Measurements from ENCODE around the gene DOCK8.

DNA sequence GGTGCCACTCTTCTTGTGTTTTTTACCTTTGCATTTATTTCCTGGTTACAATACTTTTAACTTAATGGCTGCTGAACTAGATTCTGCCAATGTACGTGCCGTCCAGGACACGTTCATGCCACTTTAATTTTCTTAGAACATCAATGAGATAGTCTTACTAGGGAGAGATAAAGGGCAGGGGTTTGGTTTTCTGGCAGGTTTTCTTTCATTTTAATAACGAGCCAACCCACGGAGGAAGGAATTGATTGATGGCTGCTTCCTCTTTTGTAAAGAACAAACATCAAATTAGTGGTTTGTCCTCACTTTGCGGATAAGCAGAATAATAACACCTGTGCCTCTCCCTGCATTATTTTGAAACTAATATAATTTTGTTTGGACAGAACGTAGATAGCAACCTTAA, 135.7 kb downstream of the DOCK8 start:
- TF ChIP-seq POLR2AphosphoS5 (IDR thresholded peaks at IDR 0.05) (no peak), POLR2A (IDR thresholded peaks at IDR 0.05) (no peak)
- TF ChIP-seq, protein P1, sequence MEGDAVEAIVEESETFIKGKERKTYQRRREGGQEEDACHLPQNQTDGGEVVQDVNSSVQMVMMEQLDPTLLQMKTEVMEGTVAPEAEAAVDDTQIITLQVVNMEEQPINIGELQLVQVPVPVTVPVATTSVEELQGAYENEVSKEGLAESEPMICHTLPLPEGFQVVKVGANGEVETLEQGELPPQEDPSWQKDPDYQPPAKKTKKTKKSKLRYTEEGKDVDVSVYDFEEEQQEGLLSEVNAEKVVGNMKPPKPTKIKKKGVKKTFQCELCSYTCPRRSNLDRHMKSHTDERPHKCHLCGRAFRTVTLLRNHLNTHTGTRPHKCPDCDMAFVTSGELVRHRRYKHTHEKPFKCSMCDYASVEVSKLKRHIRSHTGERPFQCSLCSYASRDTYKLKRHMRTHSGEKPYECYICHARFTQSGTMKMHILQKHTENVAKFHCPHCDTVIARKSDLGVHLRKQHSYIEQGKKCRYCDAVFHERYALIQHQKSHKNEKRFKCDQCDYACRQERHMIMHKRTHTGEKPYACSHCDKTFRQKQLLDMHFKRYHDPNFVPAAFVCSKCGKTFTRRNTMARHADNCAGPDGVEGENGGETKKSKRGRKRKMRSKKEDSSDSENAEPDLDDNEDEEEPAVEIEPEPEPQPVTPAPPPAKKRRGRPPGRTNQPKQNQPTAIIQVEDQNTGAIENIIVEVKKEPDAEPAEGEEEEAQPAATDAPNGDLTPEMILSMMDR (IDR thresholded peaks at IDR 0.05) = no peak
